ENCODE measurements around the gene MLXIPL. TPM values are rescaled to one million over a fixed set of nuclear protein-coding genes. Genes with fewer than 3 reads are reported as not detected.

MLXIPL gene
- total and polyA plus RNA-seq, 4 donors = 50.3 to 384 (median 232) TPM

DNA sequence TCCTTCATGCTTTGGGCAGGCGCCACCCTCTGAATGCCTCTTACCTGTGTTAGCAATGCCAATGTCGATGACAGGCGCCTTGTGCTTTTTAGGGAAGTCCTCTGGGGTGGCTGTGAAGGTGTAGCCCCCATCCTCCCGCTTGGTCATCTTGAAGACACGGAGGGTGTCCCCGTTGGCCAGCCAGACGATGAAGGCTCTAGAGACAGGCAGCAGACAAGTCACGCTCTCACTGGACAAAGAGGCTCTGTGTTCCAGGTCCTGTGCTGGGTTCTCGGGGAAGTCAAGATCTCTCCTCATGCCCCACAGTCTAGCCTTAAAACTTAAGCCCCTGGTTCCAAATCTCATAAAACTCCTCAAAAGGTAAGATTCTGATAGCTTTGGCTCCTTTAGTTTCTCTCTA lies 51.0 kb downstream of the MLXIPL start:
- Histone ChIP-seq H3K4me3 (ENCODE audit: low read depth in 1 of 3, low read length in 3 of 3) (no peak overlapping the region), H3K4me1 (ENCODE audit: control insufficient read depth in 4 of 4, insufficient read depth in 4 of 4, low read length in 3 of 4) (peaks cover 1 to 10% (median 5%) of the 10 kb centered on the region in 4 donors), H3K9me3 (ENCODE audit: control insufficient read depth in 4 of 4, low read length in 3 of 4) (no peaks in the 10 kb centered on the region), H3K27ac (ENCODE audit: low read depth in 1 of 2, low read length in 2 of 2) (no peak overlapping the region), H3K36me3 (ENCODE audit: control insufficient read depth in 4 of 4, insufficient read depth in 3 of 4, low read depth in 1 of 4, low read length in 3 of 4) (peaks cover 14 to 44% (median 28%) of the 10 kb centered on the region in 4 donors), H3K27me3 (ENCODE audit: control insufficient read depth in 4 of 4, insufficient read depth in 4 of 4, low read length in 3 of 4) (no peaks in the 10 kb centered on the region), H3K9ac (ENCODE audit: low read depth in 1 of 2, low read length in 2 of 2) (no peak overlapping the region)
- 95% methylated on average over 9 of the region's 9 CpGs for whole genome bisulfite sequencing
- TF ChIP-seq, protein P1, sequence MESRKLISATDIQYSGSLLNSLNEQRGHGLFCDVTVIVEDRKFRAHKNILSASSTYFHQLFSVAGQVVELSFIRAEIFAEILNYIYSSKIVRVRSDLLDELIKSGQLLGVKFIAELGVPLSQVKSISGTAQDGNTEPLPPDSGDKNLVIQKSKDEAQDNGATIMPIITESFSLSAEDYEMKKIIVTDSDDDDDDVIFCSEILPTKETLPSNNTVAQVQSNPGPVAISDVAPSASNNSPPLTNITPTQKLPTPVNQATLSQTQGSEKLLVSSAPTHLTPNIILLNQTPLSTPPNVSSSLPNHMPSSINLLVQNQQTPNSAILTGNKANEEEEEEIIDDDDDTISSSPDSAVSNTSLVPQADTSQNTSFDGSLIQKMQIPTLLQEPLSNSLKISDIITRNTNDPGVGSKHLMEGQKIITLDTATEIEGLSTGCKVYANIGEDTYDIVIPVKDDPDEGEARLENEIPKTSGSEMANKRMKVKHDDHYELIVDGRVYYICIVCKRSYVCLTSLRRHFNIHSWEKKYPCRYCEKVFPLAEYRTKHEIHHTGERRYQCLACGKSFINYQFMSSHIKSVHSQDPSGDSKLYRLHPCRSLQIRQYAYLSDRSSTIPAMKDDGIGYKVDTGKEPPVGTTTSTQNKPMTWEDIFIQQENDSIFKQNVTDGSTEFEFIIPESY (IDR thresholded peaks at IDR 0.05) = no peak
- TF ChIP-seq FOXA1 (IDR thresholded peaks at IDR 0.05) (no peak), HNF4A (conservative IDR thresholded peaks at IDR 0.05) (no peak)
- TF ChIP-seq, protein P2, sequence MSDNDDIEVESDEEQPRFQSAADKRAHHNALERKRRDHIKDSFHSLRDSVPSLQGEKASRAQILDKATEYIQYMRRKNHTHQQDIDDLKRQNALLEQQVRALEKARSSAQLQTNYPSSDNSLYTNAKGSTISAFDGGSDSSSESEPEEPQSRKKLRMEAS (IDR thresholded peaks at IDR 0.05) = no peak
- DNase-seq (ENCODE audit: low spot score) = no peak

DNA sequence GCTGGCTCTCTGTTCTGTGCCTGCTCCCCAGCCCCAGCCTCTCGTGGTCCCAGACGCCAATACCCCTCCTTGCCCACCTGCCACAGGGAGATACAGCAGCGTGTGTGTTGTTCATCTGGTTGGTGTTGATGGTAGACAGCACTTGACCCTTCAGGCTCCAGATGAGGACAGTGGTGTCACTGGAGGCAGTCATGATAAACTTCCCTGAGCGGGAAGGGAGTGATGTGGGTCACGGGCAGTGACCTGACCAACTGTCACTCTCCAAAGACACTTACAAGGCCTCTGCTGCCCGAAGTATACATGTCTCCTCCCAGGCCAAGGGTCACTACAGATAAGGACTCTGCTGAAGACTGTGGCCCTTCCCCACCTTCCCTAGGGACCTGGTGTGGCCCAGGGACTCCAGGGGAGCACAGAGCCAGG lies 51.5 kb downstream of the MLXIPL start:
- H3K4me1 ChIP-seq (ENCODE audit: control insufficient read depth in 4 of 4, insufficient read depth in 4 of 4, low read length in 3 of 4) = peaks cover 1 to 7% (median 3%) of the 10 kb centered on the region in 4 donors
- H3K9ac ChIP-seq (ENCODE audit: low read depth in 1 of 2, low read length in 2 of 2) = no peak overlapping the region
- H3K27ac ChIP-seq (ENCODE audit: low read depth in 1 of 2, low read length in 2 of 2) = no peak overlapping the region
- WGBS = 78% methylated on average over 6 of the region's 6 CpGs
- no peak for DNase-seq (ENCODE audit: low spot score)
- no peak overlapping the region for H3K4me3 ChIP-seq (ENCODE audit: low read depth in 1 of 3, low read length in 3 of 3)
- TF ChIP-seq HNF4A (conservative IDR thresholded peaks at IDR 0.05) (no peak), RAD21 (IDR thresholded peaks at IDR 0.05) (no peak), TAF1 (conservative IDR thresholded peaks at IDR 0.05) (no peak), JUND (IDR thresholded peaks at IDR 0.05) (no peak), YY1 (IDR thresholded peaks at IDR 0.05) (no peak)
- H3K27me3 ChIP-seq (ENCODE audit: control insufficient read depth in 4 of 4, insufficient read depth in 4 of 4, low read length in 3 of 4) = no peaks in the 10 kb centered on the region
- no peaks in the 10 kb centered on the region for H3K9me3 ChIP-seq (ENCODE audit: control insufficient read depth in 4 of 4, low read length in 3 of 4)
- H3K36me3 ChIP-seq (ENCODE audit: control insufficient read depth in 4 of 4, insufficient read depth in 3 of 4, low read depth in 1 of 4, low read length in 3 of 4) = peaks cover 14 to 44% (median 28%) of the 10 kb centered on the region in 4 donors

DNA sequence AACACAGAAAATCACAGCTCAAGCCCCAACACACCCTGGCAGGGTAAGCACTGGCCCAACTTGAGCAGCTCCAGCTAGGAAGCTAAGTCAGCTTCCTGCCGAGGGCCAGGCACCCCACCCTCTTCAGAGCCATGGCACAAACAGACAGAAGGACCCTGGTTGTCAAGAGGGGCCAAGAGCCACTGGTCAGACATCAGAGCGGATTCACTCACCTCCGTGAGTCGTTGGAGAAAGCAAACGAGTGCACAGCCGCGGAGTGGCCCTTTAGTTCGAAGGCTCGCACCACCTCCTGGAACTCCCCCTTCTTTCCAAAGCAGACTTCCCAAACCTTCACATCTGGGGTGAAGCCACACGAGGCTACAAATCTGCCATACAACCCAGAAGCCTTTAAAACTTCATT lies 53.3 kb downstream of the MLXIPL start:
- DNase-seq (ENCODE audit: low spot score) = no peak
- WGBS = 97% methylated on average over 10 of the region's 10 CpGs
- peaks cover 14 to 44% (median 28%) of the 10 kb centered on the region in 4 donors for H3K36me3 ChIP-seq (ENCODE audit: control insufficient read depth in 4 of 4, insufficient read depth in 3 of 4, low read depth in 1 of 4, low read length in 3 of 4)
- H3K27me3 ChIP-seq (ENCODE audit: control insufficient read depth in 4 of 4, insufficient read depth in 4 of 4, low read length in 3 of 4) = no peaks in the 10 kb centered on the region
- TF ChIP-seq JUND (IDR thresholded peaks at IDR 0.05) (no peak), SP1 (IDR thresholded peaks at IDR 0.05) (no peak), NR2F2 (IDR thresholded peaks at IDR 0.05) (no peak), EGR1 (IDR thresholded peaks at IDR 0.05; ENCODE audit: low read depth in 2 of 2) (no peak), TAF1 (conservative IDR thresholded peaks at IDR 0.05) (no peak), HNF4A (conservative IDR thresholded peaks at IDR 0.05) (no peak)
- TF ChIP-seq, protein P3, sequence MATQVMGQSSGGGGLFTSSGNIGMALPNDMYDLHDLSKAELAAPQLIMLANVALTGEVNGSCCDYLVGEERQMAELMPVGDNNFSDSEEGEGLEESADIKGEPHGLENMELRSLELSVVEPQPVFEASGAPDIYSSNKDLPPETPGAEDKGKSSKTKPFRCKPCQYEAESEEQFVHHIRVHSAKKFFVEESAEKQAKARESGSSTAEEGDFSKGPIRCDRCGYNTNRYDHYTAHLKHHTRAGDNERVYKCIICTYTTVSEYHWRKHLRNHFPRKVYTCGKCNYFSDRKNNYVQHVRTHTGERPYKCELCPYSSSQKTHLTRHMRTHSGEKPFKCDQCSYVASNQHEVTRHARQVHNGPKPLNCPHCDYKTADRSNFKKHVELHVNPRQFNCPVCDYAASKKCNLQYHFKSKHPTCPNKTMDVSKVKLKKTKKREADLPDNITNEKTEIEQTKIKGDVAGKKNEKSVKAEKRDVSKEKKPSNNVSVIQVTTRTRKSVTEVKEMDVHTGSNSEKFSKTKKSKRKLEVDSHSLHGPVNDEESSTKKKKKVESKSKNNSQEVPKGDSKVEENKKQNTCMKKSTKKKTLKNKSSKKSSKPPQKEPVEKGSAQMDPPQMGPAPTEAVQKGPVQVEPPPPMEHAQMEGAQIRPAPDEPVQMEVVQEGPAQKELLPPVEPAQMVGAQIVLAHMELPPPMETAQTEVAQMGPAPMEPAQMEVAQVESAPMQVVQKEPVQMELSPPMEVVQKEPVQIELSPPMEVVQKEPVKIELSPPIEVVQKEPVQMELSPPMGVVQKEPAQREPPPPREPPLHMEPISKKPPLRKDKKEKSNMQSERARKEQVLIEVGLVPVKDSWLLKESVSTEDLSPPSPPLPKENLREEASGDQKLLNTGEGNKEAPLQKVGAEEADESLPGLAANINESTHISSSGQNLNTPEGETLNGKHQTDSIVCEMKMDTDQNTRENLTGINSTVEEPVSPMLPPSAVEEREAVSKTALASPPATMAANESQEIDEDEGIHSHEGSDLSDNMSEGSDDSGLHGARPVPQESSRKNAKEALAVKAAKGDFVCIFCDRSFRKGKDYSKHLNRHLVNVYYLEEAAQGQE (IDR thresholded peaks at IDR 0.05) = no peak
- TF ChIP-seq, protein P2 (IDR thresholded peaks at IDR 0.05) = no peak
- TF ChIP-seq, protein P4, sequence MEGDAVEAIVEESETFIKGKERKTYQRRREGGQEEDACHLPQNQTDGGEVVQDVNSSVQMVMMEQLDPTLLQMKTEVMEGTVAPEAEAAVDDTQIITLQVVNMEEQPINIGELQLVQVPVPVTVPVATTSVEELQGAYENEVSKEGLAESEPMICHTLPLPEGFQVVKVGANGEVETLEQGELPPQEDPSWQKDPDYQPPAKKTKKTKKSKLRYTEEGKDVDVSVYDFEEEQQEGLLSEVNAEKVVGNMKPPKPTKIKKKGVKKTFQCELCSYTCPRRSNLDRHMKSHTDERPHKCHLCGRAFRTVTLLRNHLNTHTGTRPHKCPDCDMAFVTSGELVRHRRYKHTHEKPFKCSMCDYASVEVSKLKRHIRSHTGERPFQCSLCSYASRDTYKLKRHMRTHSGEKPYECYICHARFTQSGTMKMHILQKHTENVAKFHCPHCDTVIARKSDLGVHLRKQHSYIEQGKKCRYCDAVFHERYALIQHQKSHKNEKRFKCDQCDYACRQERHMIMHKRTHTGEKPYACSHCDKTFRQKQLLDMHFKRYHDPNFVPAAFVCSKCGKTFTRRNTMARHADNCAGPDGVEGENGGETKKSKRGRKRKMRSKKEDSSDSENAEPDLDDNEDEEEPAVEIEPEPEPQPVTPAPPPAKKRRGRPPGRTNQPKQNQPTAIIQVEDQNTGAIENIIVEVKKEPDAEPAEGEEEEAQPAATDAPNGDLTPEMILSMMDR (IDR thresholded peaks at IDR 0.05; ENCODE audit: low read depth, low read length, missing input control) = no peak
- no peaks in the 10 kb centered on the region for H3K9me3 ChIP-seq (ENCODE audit: control insufficient read depth in 4 of 4, low read length in 3 of 4)
- no peak overlapping the region for H3K27ac ChIP-seq (ENCODE audit: low read depth in 1 of 2, low read length in 2 of 2)
- no peak overlapping the region for H3K4me3 ChIP-seq (ENCODE audit: low read depth in 1 of 3, low read length in 3 of 3)
- no peak overlapping the region for H3K9ac ChIP-seq (ENCODE audit: low read depth in 1 of 2, low read length in 2 of 2)
- peaks cover 0 to 4% (median 0%) of the 10 kb centered on the region in 4 donors for H3K4me1 ChIP-seq (ENCODE audit: control insufficient read depth in 4 of 4, insufficient read depth in 4 of 4, low read length in 3 of 4)

Data from liver (tissue), 9 donors.